Measurements from ENCODE around the gene FUT7.
A peak's percentile ranks its signal among the peaks of the same experiment; 100 is the strongest.

Gene FUT7

DNA sequence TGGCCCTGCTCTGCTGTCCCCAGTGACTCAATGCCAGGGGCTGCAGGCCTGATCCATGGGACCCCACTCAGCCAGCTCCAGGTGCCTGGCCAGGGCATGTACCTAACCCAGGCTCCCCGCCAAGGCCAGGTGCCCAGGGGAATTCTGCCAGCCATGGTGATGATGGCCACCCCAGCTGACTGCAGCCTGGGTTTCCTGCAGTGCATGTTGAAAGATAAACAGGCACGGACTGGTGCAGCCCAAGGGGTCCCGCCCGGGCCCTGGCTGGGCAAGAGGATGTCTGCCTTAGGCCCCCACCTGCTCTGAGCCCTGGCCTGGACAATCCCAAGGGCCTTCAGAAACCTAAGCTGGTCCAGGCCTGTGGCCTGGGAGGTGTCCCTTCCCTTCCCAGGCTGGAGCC, 5.1 kb downstream of the FUT7 start:
- peak overlapping the region; percentile 91 for H3K27ac ChIP-seq
- TF ChIP-seq, protein P1, sequence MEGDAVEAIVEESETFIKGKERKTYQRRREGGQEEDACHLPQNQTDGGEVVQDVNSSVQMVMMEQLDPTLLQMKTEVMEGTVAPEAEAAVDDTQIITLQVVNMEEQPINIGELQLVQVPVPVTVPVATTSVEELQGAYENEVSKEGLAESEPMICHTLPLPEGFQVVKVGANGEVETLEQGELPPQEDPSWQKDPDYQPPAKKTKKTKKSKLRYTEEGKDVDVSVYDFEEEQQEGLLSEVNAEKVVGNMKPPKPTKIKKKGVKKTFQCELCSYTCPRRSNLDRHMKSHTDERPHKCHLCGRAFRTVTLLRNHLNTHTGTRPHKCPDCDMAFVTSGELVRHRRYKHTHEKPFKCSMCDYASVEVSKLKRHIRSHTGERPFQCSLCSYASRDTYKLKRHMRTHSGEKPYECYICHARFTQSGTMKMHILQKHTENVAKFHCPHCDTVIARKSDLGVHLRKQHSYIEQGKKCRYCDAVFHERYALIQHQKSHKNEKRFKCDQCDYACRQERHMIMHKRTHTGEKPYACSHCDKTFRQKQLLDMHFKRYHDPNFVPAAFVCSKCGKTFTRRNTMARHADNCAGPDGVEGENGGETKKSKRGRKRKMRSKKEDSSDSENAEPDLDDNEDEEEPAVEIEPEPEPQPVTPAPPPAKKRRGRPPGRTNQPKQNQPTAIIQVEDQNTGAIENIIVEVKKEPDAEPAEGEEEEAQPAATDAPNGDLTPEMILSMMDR (IDR thresholded peaks at IDR 0.05): no peak
- no peak for TF ChIP-seq ZFX (IDR thresholded peaks at IDR 0.05; ENCODE audit: borderline replicate concordance)

GRCh38 chr9:137026384-137026783, 5.5 kb downstream of the FUT7 start:
- peak overlapping the region; percentile 91 for H3K27ac ChIP-seq
- TF ChIP-seq ZFX (IDR thresholded peaks at IDR 0.05; ENCODE audit: borderline replicate concordance): no peak
- TF ChIP-seq, protein P1 (IDR thresholded peaks at IDR 0.05): no peak

- H3K27ac ChIP-seq: peak overlapping the region; percentile 91
- TF ChIP-seq ZFX (IDR thresholded peaks at IDR 0.05; ENCODE audit: borderline replicate concordance): no peak
- TF ChIP-seq, protein P1 (IDR thresholded peaks at IDR 0.05): peak; percentile 55
Measured at GRCh38 chr9:137025517-137025966, 6.3 kb downstream of the FUT7 start.

DNA sequence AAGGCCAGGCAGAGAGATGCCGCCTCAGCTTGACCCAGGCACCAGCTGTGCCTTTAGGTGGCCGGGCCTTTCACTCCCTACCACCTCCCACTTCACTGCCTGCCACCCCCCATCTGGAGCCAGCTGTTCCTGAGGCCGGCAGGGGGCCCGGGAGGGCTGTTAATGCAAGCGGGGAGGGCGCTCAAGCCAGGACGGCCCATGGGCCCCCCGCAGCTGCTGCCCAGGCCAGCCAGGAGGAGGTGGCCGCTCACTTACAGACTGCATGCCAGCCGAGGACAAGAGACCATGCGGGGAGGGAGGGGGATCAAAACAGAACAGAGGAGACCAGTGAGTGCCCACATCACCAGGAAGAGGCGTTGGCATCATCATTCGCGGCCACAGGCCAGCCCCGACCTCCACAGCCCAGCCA, 8.3 kb downstream of the FUT7 start:
- TF ChIP-seq ZFX (IDR thresholded peaks at IDR 0.05; ENCODE audit: borderline replicate concordance): no peak
- TF ChIP-seq, protein P1 (IDR thresholded peaks at IDR 0.05): no peak
- H3K27ac ChIP-seq: peak overlapping the region; percentile 91

DNA sequence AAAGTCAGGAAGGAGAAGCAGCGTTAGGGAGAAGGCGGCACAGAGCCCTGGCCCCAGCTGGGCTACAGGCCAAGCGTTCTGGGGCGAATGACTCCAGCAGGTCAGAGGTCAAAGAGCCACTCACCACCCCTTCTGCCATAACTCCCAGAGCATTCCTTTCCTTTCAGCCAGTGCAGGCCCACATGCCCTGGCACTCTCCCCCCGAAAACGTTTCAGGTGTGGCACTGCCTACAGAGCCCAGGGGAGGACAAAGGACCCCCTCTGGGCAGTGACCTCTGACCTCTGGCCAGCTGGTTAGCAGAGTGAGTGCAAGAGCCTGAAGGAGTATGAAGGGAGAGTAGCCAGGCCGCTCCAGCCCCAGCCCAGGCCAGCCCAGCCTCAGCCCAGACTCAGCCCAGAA, 8.7 kb downstream of the FUT7 start:
- H3K27ac ChIP-seq: peak overlapping the region; percentile 91
- TF ChIP-seq, protein P1 (IDR thresholded peaks at IDR 0.05): no peak
- no peak for TF ChIP-seq ZFX (IDR thresholded peaks at IDR 0.05; ENCODE audit: borderline replicate concordance)

DNA sequence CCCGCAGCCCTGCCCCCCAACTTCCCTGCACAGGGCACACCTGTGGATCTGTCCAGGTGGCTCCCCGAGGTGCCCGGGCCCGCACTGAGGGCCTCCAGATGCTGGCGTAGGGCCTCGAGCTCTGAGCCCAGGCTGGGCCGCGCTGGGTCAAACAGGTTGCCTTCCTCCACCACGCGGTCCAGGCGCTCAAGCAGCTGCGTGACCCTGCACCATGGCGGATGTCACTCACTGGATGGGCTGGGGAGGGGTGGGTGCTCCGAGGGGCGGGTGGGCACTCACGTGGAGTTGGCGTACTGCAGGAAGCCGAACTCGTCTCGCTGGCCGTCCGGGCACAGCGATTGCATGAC, 9.3 kb downstream of the FUT7 start:
- peak overlapping the region; percentile 91 for H3K27ac ChIP-seq
- TF ChIP-seq, protein P1 (IDR thresholded peaks at IDR 0.05): no peak
- TF ChIP-seq ZFX (IDR thresholded peaks at IDR 0.05; ENCODE audit: borderline replicate concordance): no peak

DNA sequence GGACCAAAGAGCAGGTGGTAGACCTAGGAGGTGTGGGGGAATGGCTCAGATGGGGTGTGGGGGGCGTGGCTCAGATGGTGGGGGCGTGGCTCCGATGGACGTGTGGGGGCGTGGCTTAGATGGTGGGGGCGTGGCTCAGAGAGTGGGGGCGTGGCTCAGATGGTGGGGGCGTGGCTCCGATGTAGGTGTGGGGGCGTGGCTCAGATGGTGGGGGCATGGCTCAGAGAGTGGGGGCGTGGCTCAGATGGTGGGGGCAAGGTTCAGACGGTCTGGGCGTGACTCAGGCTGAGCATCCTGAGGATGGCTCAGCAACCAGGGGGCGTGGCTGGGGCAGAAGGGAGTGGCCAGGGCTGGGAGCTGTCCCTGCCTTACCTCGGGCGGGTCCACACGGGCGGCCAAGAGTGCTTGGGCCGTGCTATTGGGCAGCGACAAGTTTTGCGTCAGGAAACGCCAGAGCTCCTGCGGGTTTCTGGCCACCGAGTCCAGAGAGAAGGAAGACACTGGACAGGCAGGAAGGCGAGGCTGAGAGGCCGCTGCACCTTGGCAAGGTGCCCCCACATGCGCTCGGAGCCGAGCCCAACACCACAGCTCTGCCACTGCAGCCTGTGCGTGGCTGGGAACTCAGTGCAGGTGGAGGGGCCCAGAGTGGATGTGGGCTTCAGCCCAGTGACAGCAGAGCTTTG, 9.8 kb downstream of the FUT7 start:
- TF ChIP-seq, protein P1 (IDR thresholded peaks at IDR 0.05): no peak
- peak overlapping the region; percentile 91 for H3K27ac ChIP-seq
